HT1080 (cell line): ENCODE data around the gene TMEM156. TPM values are rescaled to one million over a fixed set of nuclear protein-coding genes. Genes with fewer than 3 reads are reported as not detected.

ENCODE experiments used
- DNase-seq: peaks from one replicate; pipeline ENCODE4 v3.0.0-alpha.2; 2015; ENCODE audit warnings: low read depth
- total RNA-seq: library from RNA; depleted of rRNA; stranded (reverse); fragments of >200 nt; shearing (Covaris generic); gene quantifications from 2 replicates; pipeline ENCODE4 v1.2.3, GENCODE V29; 2014; rRNA removed

Gene TMEM156
- total RNA-seq, 1 experiment from 2014 or later: 8.4 TPM

- DNase-seq: no peak
These were observed 103.6 kb downstream of the TMEM156 start for GRCh38 chr4:38928568-38928967.

GRCh38 chr4:38926896-38927295, 105.3 kb downstream of the TMEM156 start:
- no peak for DNase-seq

GRCh38 chr4:38925492-38926413, 106.5 kb downstream of the TMEM156 start:
- DNase-seq: no peak

GRCh38 chr4:38924353-38924752, 107.9 kb downstream of the TMEM156 start:
- DNase-seq: no peak

GRCh38 chr4:38923746-38924145, 108.5 kb downstream of the TMEM156 start:
- DNase-seq: no peak

- no peak for DNase-seq
These were observed 111.1 kb downstream of the TMEM156 start for GRCh38 chr4:38921151-38921550.

- no peak for DNase-seq
These were observed 111.5 kb downstream of the TMEM156 start for GRCh38 chr4:38920677-38921076.

- no peak for DNase-seq
These were observed 112.0 kb downstream of the TMEM156 start for GRCh38 chr4:38920186-38920585.

- no peak for DNase-seq
These were observed 112.7 kb downstream of the TMEM156 start for GRCh38 chr4:38919494-38919893.

GRCh38 chr4:38917481-38918025, 114.7 kb downstream of the TMEM156 start:
- DNase-seq: no peak

Other genes starting within 250 kb of the TMEM156 start
- gene TLR10, start 249.4 kb downstream of the TMEM156 start, total RNA-seq: 0.03 TPM in 1 of 2 replicates, not detected in the other
- gene TLR1, start 227.6 kb downstream of the TMEM156 start, total RNA-seq: 0.07 TPM in 1 of 2 replicates, not detected in the other
- 1.4 and 1.6 TPM in 2 replicates for gene TLR6, start 175.6 kb downstream of the TMEM156 start, total RNA-seq
- 21.9 and 28.5 TPM in 2 replicates for gene FAM114A1, start 164.6 kb downstream of the TMEM156 start, total RNA-seq
- 33.0 and 37.1 TPM in 2 replicates for gene KLHL5, start 29.8 kb upstream of the TMEM156 start, total RNA-seq
- 3.5 and 3.9 TPM in 2 replicates for gene WDR19, start 150.1 kb upstream of the TMEM156 start, total RNA-seq